Fibroblast of lung (primary cell): ENCODE measurements around the gene ZXDC. TPM values are rescaled to one million over a fixed set of nuclear protein-coding genes. Genes with fewer than 3 reads are reported as not detected.

ENCODE experiments used
- DNase-seq, 2 donors: peaks; one replicate each; pipeline versions ENCODE4 v3.0.0 to v3.0.0-alpha.2; 2010; ENCODE audit warnings: low read depth in 2 of 2
- H2AFZ ChIP-seq: 2 replicates; pipeline ENCODE4 v1.5.1; 2012; ENCODE audit warnings: low read length, control low read depth, inconsistent platforms
- H3K27ac ChIP-seq: 2 replicates; pipeline ENCODE4 v1.5.1; 2011; ENCODE audit warnings: low read length, control low read depth; ENCODE audit not compliant: insufficient read depth
- H3K27me3 ChIP-seq: 2 replicates; pipeline ENCODE4 v1.5.1; 2011; ENCODE audit warnings: mild to moderate bottlenecking, low read length; ENCODE audit not compliant: control insufficient read depth, insufficient read depth
- H3K36me3 ChIP-seq: 2 replicates; pipeline ENCODE4 v1.5.1; 2011; ENCODE audit warnings: low read length; ENCODE audit not compliant: control insufficient read depth, insufficient read depth
- H3K4me1 ChIP-seq: 2 replicates; pipeline ENCODE4 v1.5.1; 2011; ENCODE audit warnings: low read length; ENCODE audit not compliant: control insufficient read depth, insufficient read depth; ENCODE audit errors: extremely low read depth
- H3K4me2 ChIP-seq: 2 replicates; pipeline ENCODE4 v1.5.1; 2011; ENCODE audit warnings: low read length, control low read depth; ENCODE audit not compliant: insufficient read depth; ENCODE audit errors: extremely low read depth
- H3K4me3 ChIP-seq, 4 experiments: fragments of 200-600 bp in 1 of 4; sonication (generic) in 1 of 4; replicated peaks in 1 of 4; 2 replicates each; pipeline ENCODE4 v1.5.1; 2011 to 2016; ENCODE audit warnings: low read length in 4 of 4, low read depth in 3 of 4, mild to moderate bottlenecking in 3 of 4, control low read depth in 2 of 4, inconsistent platforms in 1 of 4, mixed read lengths in 1 of 4; ENCODE audit not compliant: insufficient read depth in 1 of 4; ENCODE audit errors: control extremely low read depth in 1 of 4
- H3K79me2 ChIP-seq: 2 replicates; pipeline ENCODE4 v1.5.1; 2012; ENCODE audit warnings: mild to moderate bottlenecking, low read length, inconsistent platforms; ENCODE audit not compliant: control insufficient read depth, insufficient read depth
- H3K9ac ChIP-seq: 2 replicates; pipeline ENCODE4 v1.5.1; 2011; ENCODE audit warnings: mild to moderate bottlenecking, low read length, control low read depth; ENCODE audit not compliant: insufficient read depth
- H3K9me3 ChIP-seq: 2 replicates; pipeline ENCODE4 v1.5.1; 2012; ENCODE audit warnings: low read depth, low read length; ENCODE audit not compliant: control insufficient read depth, insufficient read depth
- H4K20me1 ChIP-seq: 2 replicates; pipeline ENCODE4 v1.5.1; 2011; ENCODE audit warnings: low read length; ENCODE audit not compliant: control insufficient read depth, insufficient read depth; ENCODE audit errors: extremely low read depth
- EZH2 ChIP-seq: IDR thresholded peaks from 2 replicates; pipeline ENCODE4 v1.5.1; 2012; ENCODE audit warnings: low read length, control low read depth, mild to moderate bottlenecking; ENCODE audit errors: missing control alignments
- polyA plus RNA-seq, 2 donors: library from polyadenylated mRNA; depleted of rRNA in 1 of 2; stranded (reverse) in 1 of 2; unstranded in 1 of 2; fragments of >200 nt; gene quantifications; 2 replicates each; pipeline ENCODE4 v1.2.1, GENCODE V29; 2011 to 2012; ENCODE audit warnings: missing spikeins in 1 of 2
- total RNA-seq: library from RNA; depleted of rRNA; stranded (reverse); fragments of >200 nt; gene quantifications from 2 replicates; pipeline ENCODE4 v1.2.1, GENCODE V29; 2014
- TF ChIP-seq, protein P1 (sequence below), 2 donors: IDR thresholded peaks in 1 of 2; conservative IDR thresholded peaks in 1 of 2; 1 replicate in 1 of 2; 2 replicates in 1 of 2; pipeline ENCODE4 v1.5.1; 2011 to 2012; ENCODE audit warnings: low read length in 2 of 2, control low read depth in 1 of 2, inconsistent platforms in 1 of 2, low read depth in 1 of 2, mild to moderate bottlenecking in 1 of 2

Gene ZXDC
- total and polyA plus RNA-seq, 2 donors (not counting 1 experiment from before 2014, with no cell fraction given): 5.9 to 17.8 TPM

DNA sequence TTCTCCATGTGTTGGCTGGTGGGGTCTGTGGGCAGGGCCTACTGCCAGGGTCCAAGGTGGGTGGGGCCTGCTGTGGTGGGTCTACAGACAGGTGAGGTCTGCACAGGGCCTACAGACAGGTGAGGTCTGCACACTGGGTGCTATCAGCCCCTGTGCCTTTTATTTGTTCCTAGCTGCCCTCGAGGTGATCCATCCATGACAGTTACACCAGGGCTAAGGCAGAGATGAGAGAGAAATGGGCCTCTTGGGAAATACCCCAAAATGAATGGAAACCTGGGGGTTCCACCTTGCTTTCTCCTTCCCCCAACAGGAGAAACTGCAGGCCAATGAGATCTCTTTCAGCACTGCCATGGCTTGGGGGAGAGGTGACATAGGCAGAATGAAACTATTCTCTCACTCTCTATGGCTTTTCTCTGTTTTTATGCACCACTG lies 44.6 kb downstream of the ZXDC start:
- TF ChIP-seq EZH2: no peak
- TF ChIP-seq, protein P1, sequence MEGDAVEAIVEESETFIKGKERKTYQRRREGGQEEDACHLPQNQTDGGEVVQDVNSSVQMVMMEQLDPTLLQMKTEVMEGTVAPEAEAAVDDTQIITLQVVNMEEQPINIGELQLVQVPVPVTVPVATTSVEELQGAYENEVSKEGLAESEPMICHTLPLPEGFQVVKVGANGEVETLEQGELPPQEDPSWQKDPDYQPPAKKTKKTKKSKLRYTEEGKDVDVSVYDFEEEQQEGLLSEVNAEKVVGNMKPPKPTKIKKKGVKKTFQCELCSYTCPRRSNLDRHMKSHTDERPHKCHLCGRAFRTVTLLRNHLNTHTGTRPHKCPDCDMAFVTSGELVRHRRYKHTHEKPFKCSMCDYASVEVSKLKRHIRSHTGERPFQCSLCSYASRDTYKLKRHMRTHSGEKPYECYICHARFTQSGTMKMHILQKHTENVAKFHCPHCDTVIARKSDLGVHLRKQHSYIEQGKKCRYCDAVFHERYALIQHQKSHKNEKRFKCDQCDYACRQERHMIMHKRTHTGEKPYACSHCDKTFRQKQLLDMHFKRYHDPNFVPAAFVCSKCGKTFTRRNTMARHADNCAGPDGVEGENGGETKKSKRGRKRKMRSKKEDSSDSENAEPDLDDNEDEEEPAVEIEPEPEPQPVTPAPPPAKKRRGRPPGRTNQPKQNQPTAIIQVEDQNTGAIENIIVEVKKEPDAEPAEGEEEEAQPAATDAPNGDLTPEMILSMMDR (conservative IDR thresholded peaks at IDR 0.05 in 1 of 2, IDR thresholded peaks at IDR 0.05 in 1 of 2; ENCODE audit: low read depth in 1 of 2, low read length in 2 of 2): no peak

DNA sequence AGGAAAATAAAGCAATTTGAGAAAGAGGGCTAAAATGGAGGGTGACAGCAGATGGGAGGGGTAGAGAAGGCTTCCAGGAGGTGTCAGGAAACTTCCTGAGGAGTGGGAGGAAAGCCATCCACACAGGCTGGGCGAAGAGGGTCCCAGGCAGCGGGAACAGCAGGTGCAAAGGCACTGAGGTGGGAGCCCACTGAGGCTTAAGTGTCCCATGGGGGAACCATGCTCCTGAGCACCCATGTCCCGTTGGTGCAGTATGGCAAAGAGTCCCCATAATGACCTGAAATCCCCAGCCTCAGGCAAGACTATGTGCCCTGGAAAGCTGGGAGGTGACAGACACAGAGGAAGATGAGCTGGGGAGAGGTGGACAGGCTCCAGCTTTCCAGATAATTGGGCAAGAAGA lies 50.9 kb downstream of the ZXDC start:
- Histone ChIP-seq H3K9me3 (no peaks in the 10 kb centered on the region), H3K36me3 (no peaks in the 10 kb centered on the region), H3K4me3 (no peak overlapping the region), H4K20me1 (no peaks in the 10 kb centered on the region), H3K4me1 (no peaks in the 10 kb centered on the region), H3K9ac (no peak overlapping the region), H2AFZ (no peak overlapping the region), H3K79me2 (no peaks in the 10 kb centered on the region), H3K4me2 (no peak overlapping the region), H3K27me3 (no peaks in the 10 kb centered on the region), H3K27ac (no peak overlapping the region)
- no peak for DNase-seq
- TF ChIP-seq, protein P1 (conservative IDR thresholded peaks at IDR 0.05 in 1 of 2, IDR thresholded peaks at IDR 0.05 in 1 of 2; ENCODE audit: low read depth in 1 of 2, low read length in 2 of 2): no peak
- TF ChIP-seq EZH2: no peak

More for the DNA sequence above, 44.6 kb downstream of the ZXDC start:
- H3K36me3 ChIP-seq: peaks cover 2% of the 10 kb centered on the region
- H4K20me1 ChIP-seq: no peaks in the 10 kb centered on the region
- no peak overlapping the region for H2AFZ ChIP-seq
- no peaks in the 10 kb centered on the region for H3K79me2 ChIP-seq
- H3K27me3 ChIP-seq: no peaks in the 10 kb centered on the region
- DNase-seq: no peak
- H3K9ac ChIP-seq: no peak overlapping the region
- no peak overlapping the region for H3K27ac ChIP-seq
- H3K4me3 ChIP-seq: no peak overlapping the region
- no peak overlapping the region for H3K4me2 ChIP-seq
- no peaks in the 10 kb centered on the region for H3K9me3 ChIP-seq
- no peaks in the 10 kb centered on the region for H3K4me1 ChIP-seq

DNA sequence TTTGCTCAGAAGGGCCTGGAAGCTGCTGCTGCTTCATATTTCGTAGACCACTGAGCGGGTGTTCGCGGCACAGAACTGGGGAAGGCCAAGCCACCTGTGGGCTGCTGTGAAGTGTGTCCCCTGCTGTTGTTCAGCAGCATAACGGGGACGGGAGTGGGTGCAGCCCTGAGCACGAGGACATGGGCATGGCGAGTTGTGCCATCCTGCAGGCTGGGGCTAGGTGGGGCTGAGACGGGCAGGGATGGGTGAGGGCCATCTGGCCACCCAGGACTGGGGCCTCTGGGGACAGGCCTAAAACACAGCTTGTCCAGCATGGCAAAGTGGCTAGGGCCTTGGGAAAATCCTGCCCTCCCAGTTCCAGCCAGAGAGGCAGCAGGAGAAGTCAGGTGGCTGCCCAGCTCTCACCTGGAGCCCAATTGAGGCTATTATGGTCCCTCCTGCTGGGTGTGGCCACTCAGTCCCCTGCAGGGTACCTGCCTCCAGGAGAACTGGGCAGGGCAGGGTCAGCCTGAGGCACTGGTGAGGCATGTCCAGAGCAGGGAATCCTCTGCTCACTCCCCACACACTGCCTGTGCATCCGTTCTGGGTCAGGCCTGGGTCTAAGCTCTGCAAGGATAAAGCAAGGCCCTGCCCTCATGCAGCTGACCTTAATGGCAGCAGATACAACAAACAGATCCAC lies 51.5 kb downstream of the ZXDC start:
- Histone ChIP-seq H3K36me3 (no peaks in the 10 kb centered on the region), H2AFZ (no peak overlapping the region), H3K79me2 (no peaks in the 10 kb centered on the region), H4K20me1 (no peaks in the 10 kb centered on the region), H3K9me3 (no peaks in the 10 kb centered on the region), H3K4me2 (no peak overlapping the region), H3K9ac (no peak overlapping the region), H3K27me3 (no peaks in the 10 kb centered on the region), H3K27ac (no peak overlapping the region), H3K4me1 (no peaks in the 10 kb centered on the region), H3K4me3 (no peak overlapping the region)
- TF ChIP-seq, protein P1 (conservative IDR thresholded peaks at IDR 0.05 in 1 of 2, IDR thresholded peaks at IDR 0.05 in 1 of 2; ENCODE audit: low read depth in 1 of 2, low read length in 2 of 2): no peak
- TF ChIP-seq EZH2: no peak
- DNase-seq: no peak
